H1 (cell line): Measurements from ENCODE around the gene C6orf62. TPM values are rescaled to one million over a fixed set of nuclear protein-coding genes. Genes with fewer than 3 reads are reported as not detected.

Source experiments
- CTCF ChIA-PET: fragments of 300-600 bp; sonication (Branson Sonifier 250); formaldehyde crosslinking; loops from one replicate; lab custom pipeline; 2021; ENCODE audit not compliant: partially characterized antibody; lab: Charles Lee
- POLR2A ChIA-PET: fragments of 300-600 bp; sonication (Branson Sonifier 250); formaldehyde crosslinking; loops from one replicate; lab custom pipeline; 2021; ENCODE audit warnings: inconsistent platforms; ENCODE audit not compliant: partially characterized antibody; lab: Charles Lee
- DNase-seq, 2 experiments: peaks; one replicate each; pipeline versions ENCODE4 v3.0.0 to v3.0.0-alpha.2; 2010 to 2022; ENCODE audit warnings: low spot score in 2 of 2, low read depth in 1 of 2, mixed read lengths in 1 of 2
- FAIRE-seq: peaks from 2 replicates; lab custom pipeline; 2011; peaks lifted over from hg19 to GRCh38; lab: Jason Lieb, UNC
- H2AFZ ChIP-seq: 2 replicates; pipeline ENCODE4 v1.8.1; 2012; ENCODE audit warnings: low read length, inconsistent platforms
- H2AK5ac ChIP-seq: 2 replicates; pipeline ENCODE4 v1.6.1; 2013; ENCODE audit warnings: low read depth, low read length
- H2BK120ac ChIP-seq: replicated peaks from 2 replicates; pipeline ENCODE3; 2013; ENCODE audit warnings: low read depth, low read length, inconsistent platforms
- H2BK12ac ChIP-seq: 2 replicates; pipeline ENCODE4 v1.6.1; 2013; ENCODE audit warnings: low read depth, low read length
- H2BK15ac ChIP-seq: 2 replicates; pipeline ENCODE4 v1.6.1; 2013; ENCODE audit warnings: low read length
- H2BK20ac ChIP-seq: 2 replicates; pipeline ENCODE4 v1.6.1; 2013; ENCODE audit warnings: low read length
- H2BK5ac ChIP-seq: 2 replicates; pipeline ENCODE4 v1.6.1; 2013; ENCODE audit warnings: low read depth, low read length
- H3K14ac ChIP-seq: 2 replicates; pipeline ENCODE4 v1.6.1; 2013; ENCODE audit warnings: inconsistent platforms; ENCODE audit not compliant: insufficient read length
- H3K18ac ChIP-seq: 2 replicates; pipeline ENCODE4 v1.6.1; 2013; ENCODE audit warnings: low read length; ENCODE audit errors: extremely low read depth
- H3K23ac ChIP-seq: 2 replicates; pipeline ENCODE4 v1.6.1; 2013; ENCODE audit warnings: inconsistent platforms; ENCODE audit not compliant: insufficient read length
- H3K23me2 ChIP-seq: 2 replicates; pipeline ENCODE4 v1.6.1; 2013; ENCODE audit warnings: low read depth, low read length
- H3K27ac ChIP-seq: 2 replicates; pipeline ENCODE4 v1.6.1; 2011; ENCODE audit warnings: low read depth, low read length, inconsistent platforms
- H3K27me3 ChIP-seq, 4 experiments: replicated peaks in 1 of 4; 1 replicate in 1 of 4; 2 replicates in 3 of 4; pipeline versions ENCODE4 v1.6.1 to v1.8.1; 2011 to 2013; ENCODE audit warnings: low read length in 3 of 4, mild to moderate bottlenecking in 3 of 4, inconsistent platforms in 2 of 4, mixed read lengths in 2 of 4, moderate library complexity in 1 of 4; ENCODE audit not compliant: control insufficient read depth in 3 of 4, insufficient read depth in 3 of 4; ENCODE audit errors: extremely low read depth in 1 of 4
- H3K36me3 ChIP-seq, 4 experiments: 2 replicates each; pipeline versions ENCODE4 v1.6.1 to v1.8.1; 2011 to 2013; ENCODE audit warnings: mild to moderate bottlenecking in 4 of 4, low read length in 3 of 4, moderate library complexity in 2 of 4, control low read depth in 1 of 4, inconsistent platforms in 1 of 4; ENCODE audit not compliant: insufficient read depth in 4 of 4, control insufficient read depth in 2 of 4
- H3K4ac ChIP-seq: replicated peaks from 2 replicates; pipeline ENCODE3; 2013; ENCODE audit warnings: low read length, low read depth, mixed read lengths, inconsistent platforms; ENCODE audit not compliant: insufficient read length
- H3K4me1 ChIP-seq, 4 experiments: replicated peaks in 1 of 4; 1 replicate in 1 of 4; 2 replicates in 3 of 4; pipeline versions ENCODE4 v1.6.1 to v1.8.1; 2011 to 2013; ENCODE audit warnings: low read length in 3 of 4, inconsistent platforms in 2 of 4, mixed read lengths in 1 of 4; ENCODE audit not compliant: insufficient read depth in 4 of 4, control insufficient read depth in 3 of 4
- H3K4me2 ChIP-seq, 2 experiments: 2 replicates each; pipeline versions ENCODE4 v1.6.1 to v1.8.1; 2011 to 2013; ENCODE audit warnings: low read depth in 2 of 2, low read length in 2 of 2, control low read depth in 1 of 2, inconsistent platforms in 1 of 2, mild to moderate bottlenecking in 1 of 2; ENCODE audit not compliant: insufficient read depth in 1 of 2
- H3K4me3 ChIP-seq, 4 experiments: fragments of 200-600, 300-600 bp in 1 of 4; sonication (generic), shearing (Covaris generic), sonication (Bioruptor Twin) in 1 of 4; 2 replicates each; pipeline versions ENCODE4 v1.5.1 to v1.8.1; 2011 to 2016; ENCODE audit warnings: low read length in 4 of 4, low read depth in 3 of 4, control low read depth in 2 of 4, inconsistent platforms in 2 of 4, mild to moderate bottlenecking in 2 of 4, mixed read lengths in 1 of 4, moderate library complexity in 1 of 4; ENCODE audit not compliant: insufficient read depth in 2 of 4; ENCODE audit errors: extremely low read depth in 1 of 4
- H3K56ac ChIP-seq: replicated peaks from 2 replicates; pipeline ENCODE3; 2013; ENCODE audit warnings: low read depth, mild to moderate bottlenecking, mixed read lengths, low read length, inconsistent platforms; ENCODE audit not compliant: insufficient read length
- H3K79me1 ChIP-seq: 2 replicates; pipeline ENCODE4 v1.6.1; 2013; ENCODE audit warnings: low read depth, low read length, control low read depth
- H3K79me2 ChIP-seq, 2 experiments: 2 replicates each; pipeline versions ENCODE4 v1.6.1 to v1.8.1; 2012 to 2013; ENCODE audit warnings: low read length in 2 of 2, mild to moderate bottlenecking in 2 of 2, inconsistent platforms in 1 of 2; ENCODE audit not compliant: insufficient read depth in 2 of 2, control insufficient read depth in 1 of 2
- H3K9ac ChIP-seq, 4 experiments: replicated peaks in 1 of 4; 1 replicate in 1 of 4; 2 replicates in 3 of 4; pipeline versions ENCODE4 v1.6.1 to v1.8.1; 2011 to 2013; ENCODE audit warnings: low read depth in 3 of 4, low read length in 3 of 4, control low read depth in 2 of 4, mild to moderate bottlenecking in 2 of 4, moderate library complexity in 2 of 4, inconsistent platforms in 1 of 4; ENCODE audit errors: extremely low read depth in 1 of 4
- H3K9me3 ChIP-seq, 2 experiments: 2 replicates each; pipeline versions ENCODE4 v1.6.1 to v1.8.1; 2012 to 2013; ENCODE audit warnings: mild to moderate bottlenecking in 2 of 2, moderate library complexity in 2 of 2, control low read depth in 1 of 2, inconsistent platforms in 1 of 2, low read depth in 1 of 2, low read length in 1 of 2, mixed read lengths in 1 of 2; ENCODE audit not compliant: insufficient read depth in 2 of 2
- H4K20me1 ChIP-seq, 2 experiments: replicated peaks in 1 of 2; 2 replicates each; pipeline versions ENCODE3 to v1.8.1; 2011 to 2013; ENCODE audit warnings: inconsistent platforms in 2 of 2, low read length in 2 of 2, mild to moderate bottlenecking in 1 of 2; ENCODE audit not compliant: insufficient read depth in 2 of 2, control insufficient read depth in 1 of 2
- H4K5ac ChIP-seq: 2 replicates; pipeline ENCODE4 v1.6.1; 2013; ENCODE audit warnings: low read length, low read depth, mixed read lengths, inconsistent platforms; ENCODE audit not compliant: insufficient read length
- H4K8ac ChIP-seq: 2 replicates; pipeline ENCODE4 v1.8.0; 2013; ENCODE audit warnings: mild to moderate bottlenecking, moderate library complexity, low read length, inconsistent platforms; ENCODE audit not compliant: insufficient read depth; ENCODE audit errors: extremely low read depth
- H4K91ac ChIP-seq: replicated peaks from 2 replicates; pipeline ENCODE3; 2013; ENCODE audit warnings: low read length, mixed read lengths, inconsistent platforms; ENCODE audit not compliant: insufficient read length
- BCL11A ChIP-seq, 2 experiments: IDR thresholded peaks; one replicate each; pipeline ENCODE4 v1.6.1; 2011; ENCODE audit warnings: low read depth in 2 of 2, low read length in 2 of 2, mild to moderate bottlenecking in 2 of 2
- CBX8 ChIP-seq: fragments of 300-800, 300-1000 bp; sonication (generic); IDR thresholded peaks from 2 replicates; pipeline ENCODE4 v1.7.1; 2016; ENCODE audit warnings: low read depth, low read length, borderline replicate concordance
- CEBPB ChIP-seq: IDR thresholded peaks from 2 replicates; pipeline ENCODE4 v1.6.1; 2012; ENCODE audit warnings: low read depth, low read length
- CTCF ChIP-seq, 3 experiments: IDR thresholded peaks; 1 replicate in 2 of 3; 2 replicates in 1 of 3; pipeline versions ENCODE4 v1.5.1 to v1.6.1; 2011; ENCODE audit warnings: low read length in 3 of 3, mild to moderate bottlenecking in 3 of 3, inconsistent platforms in 2 of 3, low read depth in 1 of 3, moderate library complexity in 1 of 3; ENCODE audit not compliant: insufficient read depth in 1 of 3; ENCODE audit errors: control extremely low read depth in 1 of 3
- GTF2F1 ChIP-seq: IDR thresholded peaks from 2 replicates; pipeline ENCODE4 v1.6.1; 2012; ENCODE audit warnings: low read depth, low read length, improper control_type of control experiment, borderline replicate concordance
- JUND ChIP-seq: IDR thresholded peaks from 2 replicates; pipeline ENCODE4 v1.6.1; 2011; ENCODE audit warnings: mild to moderate bottlenecking, improper control_type of control experiment, low read length
- MAX ChIP-seq: IDR thresholded peaks from 2 replicates; pipeline ENCODE4 v1.6.1; 2012; ENCODE audit warnings: inconsistent platforms
- RNF2 ChIP-seq: fragments of 200-900, 300-1000 bp; sonication (generic); IDR thresholded peaks from 2 replicates; pipeline ENCODE4 v1.7.1; 2016; ENCODE audit warnings: borderline replicate concordance, low read depth, mild to moderate bottlenecking, antibody characterized with exemption, low read length; ENCODE audit not compliant: poor library complexity, severe bottlenecking; ENCODE audit errors: missing control alignments
- SIRT6 ChIP-seq: IDR thresholded peaks from one replicate; pipeline ENCODE4 v1.7.1; 2012; ENCODE audit warnings: low read length, inconsistent platforms
- SIX5 ChIP-seq: IDR thresholded peaks from 2 replicates; pipeline ENCODE4 v1.6.1; 2011; ENCODE audit warnings: mild to moderate bottlenecking, low read depth, low read length
- SP1 ChIP-seq: IDR thresholded peaks from 2 replicates; pipeline ENCODE4 v1.6.1; 2011; ENCODE audit warnings: low read depth, low read length
- WGBS, 2 experiments: shearing (Covaris generic) in 1 of 2; methylation state at CpG; one replicate each; pipeline versions ENCODE4 v1.1.6 to v1.1.7; 2013 to 2015; ENCODE audit warnings: low lambda C conversion rate in 2 of 2, mixed read lengths in 2 of 2, inconsistent platforms in 1 of 2, low coverage in 1 of 2, missing lambda C conversion rate in 1 of 2; ENCODE audit not compliant: insufficient replicate concordance in 2 of 2, insufficient coverage in 1 of 2, insufficient read length in 1 of 2; ENCODE audit errors: extremely low coverage in 1 of 2, missing lambda C conversion rate in 1 of 2; 5-methylcytosine and 5-hydroxymethylcytosine counted together
- polyA plus RNA-seq, 7 experiments: library from polyadenylated mRNA; depleted of rRNA in 3 of 7; stranded (reverse) in 5 of 7; unstranded in 2 of 7; fragments of >200 nt in 5 of 7; fragments of 200-250 nt in 2 of 7; gene quantifications; 1 replicate in 5 of 7; 2 replicates in 1 of 7; 4 replicates in 1 of 7; pipeline versions ENCODE4 v1.2.1 to v1.2.3, GENCODE V29; 2011 to 2013; ENCODE audit warnings: missing spikeins in 2 of 7, mixed read lengths in 2 of 7
- total RNA-seq: library from RNA; stranded (reverse); fragmentation: NEBNext Ultra II Directional; extraction: Animal tissue kit (Norgen Biotek cat#: 25700); gene quantifications from 2 replicates; pipeline ENCODE4 v1.2.1, GENCODE V29; 2021

C6orf62 gene
- total and polyA plus RNA-seq, 2 of the 8 experiments (the other 6 are each of a cell fraction or from before 2014, with no cell fraction given) = 25.6 to 101 TPM

- DNase-seq (no peak), FAIRE-seq (no peak)
- no peak overlapping the region for H4K8ac ChIP-seq
- no peak overlapping the region for H2AK5ac ChIP-seq
- H3K79me2 ChIP-seq = peaks cover 0 to 3% of the 10 kb centered on the region in 2 experiments; a peak in 1 of 4 replicates
- no peak overlapping the region for H2BK20ac ChIP-seq
- H3K14ac ChIP-seq = no peak overlapping the region
- no peaks in the 10 kb centered on the region for H4K20me1 ChIP-seq
- H3K4me3 ChIP-seq = no peak overlapping the region
- H4K5ac ChIP-seq = no peak overlapping the region
- H3K27me3 ChIP-seq = no peaks in the 10 kb centered on the region
- H4K91ac ChIP-seq = no peak overlapping the region
- peaks cover 3% of the 10 kb centered on the region; the same call in 1 of the 2 replicates for H3K79me1 ChIP-seq
- H3K23me2 ChIP-seq = no peaks in the 10 kb centered on the region
- peaks cover 27 to 37% of the 10 kb centered on the region in 2 experiments for H3K9me3 ChIP-seq
- CTCF ChIA-PET = interaction anchor here (0.7 to 1.2 kb wide), 3 partner anchors 8 to 88 kb away, joined by 3 read pairs; no protein-coding TSS in a partner anchor
- H2BK5ac ChIP-seq = no peak overlapping the region
- no peak overlapping the region for H2AFZ ChIP-seq
- no peaks in the 10 kb centered on the region; a peak in 1 of 7 replicates for H3K4me1 ChIP-seq
- no peak overlapping the region for H3K27ac ChIP-seq
- H3K4me2 ChIP-seq = no peak overlapping the region
- WGBS, 2 experiments = 93% methylated on average over 6 of the region's 6 CpGs; no CpG with 5 or more reads in 1 of the 2 experiments
- POLR2A ChIA-PET = no interaction called here
- no peak overlapping the region for H2BK120ac ChIP-seq
- no peak overlapping the region for H3K9ac ChIP-seq
- no peak overlapping the region for H3K56ac ChIP-seq
- no peak overlapping the region for H3K23ac ChIP-seq
- no peak overlapping the region for H2BK15ac ChIP-seq
- no peak overlapping the region for H3K4ac ChIP-seq
- no peak overlapping the region for H3K18ac ChIP-seq
- H3K36me3 ChIP-seq = peaks cover 0 to 29% (median 12%) of the 10 kb centered on the region in 4 experiments; a peak in 3 of 8 replicates
- H2BK12ac ChIP-seq = no peak overlapping the region
- no peak for TF ChIP-seq BCL11A (IDR thresholded peaks at IDR 0.05; ENCODE audit: low read depth in 2 of 2, low read length in 2 of 2)
- no peak for TF ChIP-seq RNF2
- no peak for TF ChIP-seq SP1
- TF ChIP-seq CBX8 = no peak
- no peak for TF ChIP-seq JUND
- no peak for TF ChIP-seq SIX5
- no peak for TF ChIP-seq CEBPB
- TF ChIP-seq MAX = no peak
- no peak for TF ChIP-seq SIRT6
- TF ChIP-seq GTF2F1 = no peak
- TF ChIP-seq CTCF (IDR thresholded peaks at IDR 0.05; ENCODE audit: control extremely low read depth in 1 of 3, insufficient read depth in 1 of 3, low read depth in 1 of 3, low read length in 3 of 3) = no peak
Observed at GRCh38 chr6:24672620-24673182, 46.3 kb downstream of the C6orf62 start.
